Erythroblast (primary cell): ENCODE results near the gene ADD3.

Experiments
- GATA1 ChIP-seq: IDR thresholded peaks from 2 replicates; pipeline ENCODE4 v1.6.1; 2011; ENCODE audit warnings: low read depth, mild to moderate bottlenecking, control low read depth, low read length, moderate library complexity
- POLR2A ChIP-seq: IDR thresholded peaks from 2 replicates; pipeline ENCODE4 v1.6.1; 2011; ENCODE audit warnings: mild to moderate bottlenecking, low read length

DNA sequence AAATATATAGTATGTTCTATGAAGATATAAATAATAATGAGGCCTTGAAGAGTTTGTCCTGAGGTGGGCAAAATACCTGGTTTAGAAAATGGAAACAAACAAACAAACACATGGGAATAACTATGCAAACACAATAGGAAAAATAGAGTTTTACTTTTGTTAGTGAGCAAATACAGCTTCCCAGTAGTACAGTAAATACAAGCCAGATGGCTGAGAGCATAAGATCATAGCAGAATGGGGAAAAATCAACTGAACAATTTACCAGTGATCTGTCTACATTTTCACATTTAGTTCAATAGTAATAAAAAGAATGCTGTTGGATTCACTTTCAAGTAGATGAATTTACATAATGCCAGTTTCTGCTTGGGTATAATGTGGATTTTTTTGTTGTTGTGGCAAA, 45.1 kb downstream of the ADD3 start:
- no peak for TF ChIP-seq POLR2A
- TF ChIP-seq GATA1, result no peak
